CD4-positive, alpha-beta T cell treated with Interferon gamma for 1 hour (primary cell): ENCODE data around the gene PPP6R2.

Source experiments
- DNase-seq: peaks from one replicate; pipeline ENCODE4 v3.0.0-alpha.2; 2020

The PPP6R2 gene

GRCh38 chr22:50342651-50343540 is at the start of gene PPP6R2:
Gene PPP6R2, plus strand, starts transcription at chr22:50343327. Its CDS starts 50,582 bp downstream, at chr22:50393909.
- peak; percentile 83 for DNase-seq

GRCh38 chr22:50293441-50294318 is 49.4 kb upstream of the PPP6R2 start:
- peak; percentile 38 for DNase-seq

- DNase-seq, result no peak
Observed at GRCh38 chr22:50294319-50294656, 48.8 kb upstream of the PPP6R2 start.

- no peak for DNase-seq
Observed at GRCh38 chr22:50296658-50297490, 46.3 kb upstream of the PPP6R2 start.

- DNase-seq, result no peak
Observed at GRCh38 chr22:50297510-50298265, 45.4 kb upstream of the PPP6R2 start.

- DNase-seq, result no peak
Observed at GRCh38 chr22:50298266-50298637, 44.9 kb upstream of the PPP6R2 start.

- DNase-seq, result no peak
Observed at GRCh38 chr22:50298937-50299784, 44.0 kb upstream of the PPP6R2 start.

GRCh38 chr22:50299785-50300619 is 43.1 kb upstream of the PPP6R2 start:
- no peak for DNase-seq

GRCh38 chr22:50300620-50301257 is 42.4 kb upstream of the PPP6R2 start:
- DNase-seq, result no peak

- no peak for DNase-seq
Observed at GRCh38 chr22:50301581-50301991, 41.5 kb upstream of the PPP6R2 start.

- DNase-seq, result peak; percentile 42
Observed at GRCh38 chr22:50302041-50302541, 41.0 kb upstream of the PPP6R2 start.

- DNase-seq, result no peak
Observed at GRCh38 chr22:50302564-50302963, 40.6 kb upstream of the PPP6R2 start.

GRCh38 chr22:50303515-50303847 is 39.6 kb upstream of the PPP6R2 start:
- DNase-seq, result no peak

GRCh38 chr22:50303848-50304527 is 39.1 kb upstream of the PPP6R2 start:
- peak; percentile 58 for DNase-seq

- DNase-seq, result peak; percentile 63
Observed at GRCh38 chr22:50304528-50305392, 38.4 kb upstream of the PPP6R2 start.

- DNase-seq, result no peak
Observed at GRCh38 chr22:50305393-50305922, 37.7 kb upstream of the PPP6R2 start.

- peak; percentile 59 for DNase-seq
Observed at GRCh38 chr22:50305923-50306566, 37.1 kb upstream of the PPP6R2 start.
